Measurements from ENCODE around the gene IQCE. TPM values are rescaled to one million over a fixed set of nuclear protein-coding genes. Genes with fewer than 3 reads are reported as not detected.
"Not testable (repeated sequence)": the region's sequence is repeated elsewhere in the genome, so short reads cannot be mapped to it uniquely, and the experiment has no call there.

The IQCE gene
- total and polyA plus RNA-seq, 2 experiments from 2014 or later: 11.8 to 13.3 TPM

GRCh38 chr7:2589341-2589740 is 30.6 kb downstream of the IQCE start:
- H3K9me3 ChIP-seq (ENCODE audit: low read depth): no peaks in the 10 kb centered on the region
- H4K20me1 ChIP-seq (ENCODE audit: insufficient read depth, poor library complexity, severe bottlenecking): no peaks in the 10 kb centered on the region
- no peaks in the 10 kb centered on the region for H3K27me3 ChIP-seq
- H3K79me2 ChIP-seq: no peaks in the 10 kb centered on the region
- H3K4me3 ChIP-seq: no peak overlapping the region
- H3K9me2 ChIP-seq (replicated peaks; ENCODE audit: insufficient read depth): no peaks in the 10 kb centered on the region
- no peak overlapping the region for H3K27ac ChIP-seq
- TF ChIP-seq EZH2 (IDR thresholded peaks at IDR 0.05; ENCODE audit: borderline replicate concordance) (no peak), EZH2phosphoT487 (IDR thresholded peaks at IDR 0.05; ENCODE audit: low read depth, severe bottlenecking, unreplicated experiment) (no peak), CTCF (IDR thresholded peaks at IDR 0.05; ENCODE audit: poor library complexity) (no peak)
- no peaks in the 10 kb centered on the region for H3K36me3 ChIP-seq (replicated peaks; ENCODE audit: insufficient read depth, low read depth)
- no peak overlapping the region for H3K4me2 ChIP-seq
- no peaks in the 10 kb centered on the region for H3K4me1 ChIP-seq (ENCODE audit: insufficient read depth)
- H2AFZ ChIP-seq: no peak overlapping the region
- WGBS (ENCODE audit: low lambda C conversion rate, missing lambda C conversion rate): 94% methylated on average over 16 of the region's 16 CpGs
- DNase-seq (ENCODE audit: low spot score): no peak

- H3K27ac ChIP-seq: not testable (repeated sequence)
Observed at GRCh38 chr7:2589941-2590340, 31.2 kb downstream of the IQCE start.

GRCh38 chr7:2592375-2592865 is 33.6 kb downstream of the IQCE start:
- 99% methylated on average over 12 of the region's 23 CpGs for WGBS (ENCODE audit: low lambda C conversion rate, missing lambda C conversion rate)

More at GRCh38 chr7:2589941-2590340, 31.2 kb downstream of the IQCE start:
- H2AFZ ChIP-seq; H4K20me1 ChIP-seq (ENCODE audit: insufficient read depth, poor library complexity, severe bottlenecking); H3K36me3 ChIP-seq (replicated peaks; ENCODE audit: insufficient read depth, low read depth); H3K9me2 ChIP-seq (replicated peaks; ENCODE audit: insufficient read depth); DNase-seq (ENCODE audit: low spot score); H3K4me1 ChIP-seq (ENCODE audit: insufficient read depth); H3K79me2 ChIP-seq; H3K27me3 ChIP-seq; H3K4me3 ChIP-seq; H3K9me3 ChIP-seq (ENCODE audit: low read depth); H3K4me2 ChIP-seq: not testable (repeated sequence)
- WGBS (ENCODE audit: low lambda C conversion rate, missing lambda C conversion rate): 94% methylated on average over 15 of the region's 15 CpGs

More at GRCh38 chr7:2592375-2592865, 33.6 kb downstream of the IQCE start:
- Histone ChIP-seq H3K4me3 (no peak overlapping the region), H3K9me2 (replicated peaks; ENCODE audit: insufficient read depth) (no peaks in the 10 kb centered on the region), H3K9me3 (ENCODE audit: low read depth) (no peaks in the 10 kb centered on the region), H3K27me3 (no peaks in the 10 kb centered on the region), H3K4me1 (ENCODE audit: insufficient read depth) (no peaks in the 10 kb centered on the region), H3K36me3 (replicated peaks; ENCODE audit: insufficient read depth, low read depth) (no peaks in the 10 kb centered on the region), H3K27ac (no peak overlapping the region), H3K79me2 (no peaks in the 10 kb centered on the region), H3K4me2 (no peak overlapping the region), H4K20me1 (ENCODE audit: insufficient read depth, poor library complexity, severe bottlenecking) (no peaks in the 10 kb centered on the region), H2AFZ (no peak overlapping the region)
- no peak for DNase-seq (ENCODE audit: low spot score)
- TF ChIP-seq CTCF (IDR thresholded peaks at IDR 0.05; ENCODE audit: poor library complexity): no peak
- TF ChIP-seq EZH2phosphoT487 (IDR thresholded peaks at IDR 0.05; ENCODE audit: low read depth, severe bottlenecking, unreplicated experiment): no peak
- no peak for TF ChIP-seq EZH2 (IDR thresholded peaks at IDR 0.05; ENCODE audit: borderline replicate concordance)
